HG02678 (cell line): ENCODE measurements around the gene MYADM.

Experiments
- ATAC-seq: cut with Tn5 transposase; IDR thresholded peaks from one replicate; pipeline ENCODE4 v1.9.1; 2021; ENCODE audit warnings: mild to moderate bottlenecking, moderate library complexity; ENCODE audit not compliant: unreplicated experiment

The MYADM gene

GRCh38 chr19:53909471-53910169 is 41.9 kb downstream of the MYADM start:
- no peak for ATAC-seq

- no peak for ATAC-seq
Measured at GRCh38 chr19:53910170-53910518, 42.5 kb downstream of the MYADM start.

DNA sequence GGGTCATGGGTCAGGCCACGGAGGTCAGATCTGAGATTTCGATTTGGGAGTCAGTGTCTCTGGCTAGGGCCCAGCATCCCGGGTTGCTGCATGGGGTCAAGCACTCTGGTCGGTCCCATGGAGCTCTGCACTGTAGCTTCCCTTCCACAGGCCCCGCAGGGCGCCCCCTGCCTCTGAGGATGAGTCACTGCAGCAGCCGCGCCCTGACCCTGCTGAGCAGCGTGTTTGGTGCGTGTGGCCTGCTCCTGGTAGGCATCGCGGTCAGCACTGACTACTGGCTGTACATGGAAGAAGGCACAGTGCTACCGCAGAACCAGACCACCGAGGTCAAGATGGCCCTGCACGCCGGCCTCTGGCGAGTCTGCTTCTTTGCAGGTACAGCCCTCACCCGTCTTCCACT is 45.0 kb downstream of the MYADM start:
- no peak for ATAC-seq

DNA sequence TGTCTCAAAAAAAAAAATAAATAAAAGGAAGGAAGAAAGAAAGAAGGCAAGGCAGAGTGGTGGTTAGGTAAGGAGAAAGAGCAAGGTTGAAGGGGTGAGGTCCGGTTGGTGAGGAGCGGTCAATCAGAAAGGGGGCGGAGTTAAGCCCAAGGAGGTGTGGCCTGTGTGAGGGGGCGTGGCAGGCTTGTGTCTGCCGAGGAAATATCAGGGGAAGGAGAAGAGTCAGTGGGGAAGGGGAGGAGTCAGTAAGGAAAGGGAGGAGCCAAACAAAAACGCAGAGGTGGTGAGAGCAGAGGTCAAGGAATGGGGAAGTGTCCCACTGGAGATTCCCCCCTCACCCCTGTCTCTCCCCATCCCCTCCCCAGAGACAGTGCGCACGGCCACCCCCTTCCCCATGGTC is 47.3 kb downstream of the MYADM start:
- no peak for ATAC-seq

- ATAC-seq, result no peak
Measured at GRCh38 chr19:53916004-53916403, 48.3 kb downstream of the MYADM start.

- no peak for ATAC-seq
Measured at GRCh38 chr19:53917356-53917755, 49.7 kb downstream of the MYADM start.
